HEK293 (cell line): ENCODE data around the gene PARD6G.

Source experiments
- CTCF ChIA-PET: fragments of 350-600 bp; formaldehyde crosslinking; extraction: SDS; loops from one replicate; lab custom pipeline; 2021; ENCODE audit warnings: antibody characterized with exemption; lab: Yijun Ruan, JAX
- POLR2A ChIA-PET: fragments of 300-600 bp; formaldehyde crosslinking; extraction: SDS; loops from one replicate; lab custom pipeline; 2020; ENCODE audit warnings: antibody characterized with exemption, inconsistent platforms; lab: Yijun Ruan, JAX
- H3K27ac ChIP-seq: fragments of 200-500 bp; sonication (Bioruptor generic); 2 replicates; pipeline ENCODE4 v1.5.1; 2014; ENCODE audit warnings: low read depth, low read length, control low read depth, inconsistent platforms; ENCODE audit errors: extremely low read depth
- H3K36me3 ChIP-seq, 2 experiments: fragments of 200-500 bp in 1 of 2; sonication (Bioruptor generic) in 1 of 2; 1 replicate in 1 of 2; 2 replicates in 1 of 2; pipeline ENCODE4 v1.5.1; 2014 to 2017; ENCODE audit warnings: inconsistent platforms in 2 of 2, low read length in 2 of 2; ENCODE audit not compliant: control insufficient read depth in 2 of 2, insufficient read depth in 1 of 2
- H3K4me1 ChIP-seq: fragments of 200-500 bp; sonication (Bioruptor generic); 2 replicates; pipeline ENCODE4 v1.5.1; 2014; ENCODE audit warnings: mild to moderate bottlenecking, low read length, inconsistent platforms; ENCODE audit not compliant: control insufficient read depth, insufficient read depth
- H3K4me3 ChIP-seq: 2 replicates; pipeline ENCODE4 v1.5.1; 2011; ENCODE audit warnings: low read depth, mild to moderate bottlenecking, control low read depth, low read length, moderate library complexity
- H3K9me3 ChIP-seq: fragments of 200-500 bp; sonication (Bioruptor generic); 2 replicates; pipeline ENCODE4 v1.5.1; 2014; ENCODE audit warnings: low read depth, low read length, inconsistent platforms; ENCODE audit not compliant: control insufficient read depth, insufficient read depth
- GLI2 ChIP-seq: fragments of 450-650 bp; formaldehyde crosslinking; IDR thresholded peaks from 2 replicates; pipeline ENCODE4; 2017; ENCODE audit warnings: missing biosample characterization, missing genetic modification characterization, low read depth, borderline replicate concordance
- GLI4 ChIP-seq: fragments of 450-650 bp; formaldehyde crosslinking; IDR thresholded peaks from 2 replicates; pipeline ENCODE4 v1.5.1; 2016; ENCODE audit warnings: missing biosample characterization, missing genetic modification characterization
- HOXC10 ChIP-seq: sonication (generic); formaldehyde crosslinking; IDR thresholded peaks from 2 replicates; pipeline ENCODE4 v1.8.1; 2023; ENCODE audit warnings: mild to moderate bottlenecking, missing genetic modification reagents
- KLF1 ChIP-seq: fragments of 450-650 bp; formaldehyde crosslinking; IDR thresholded peaks from 2 replicates; pipeline ENCODE4 v1.5.1; 2016; ENCODE audit warnings: missing biosample characterization, missing genetic modification characterization
- KLF10 ChIP-seq: fragments of 450-650 bp; IDR thresholded peaks from 2 replicates; pipeline ENCODE4 v1.5.1; 2018; ENCODE audit warnings: missing biosample characterization, mild to moderate bottlenecking, missing genetic modification characterization
- MEIS1 ChIP-seq: sonication (generic); formaldehyde crosslinking; IDR thresholded peaks from 2 replicates; pipeline ENCODE4 v1.8.1; 2022; ENCODE audit warnings: missing genetic modification reagents, mild to moderate bottlenecking, borderline replicate concordance
- ZBTB7A ChIP-seq: fragments of 450-650 bp; formaldehyde crosslinking; IDR thresholded peaks from 2 replicates; pipeline ENCODE4 v1.5.1; 2016; ENCODE audit warnings: low read depth, missing biosample characterization, missing genetic modification characterization
- ZFP41 ChIP-seq: fragments of 450-650 bp; formaldehyde crosslinking; IDR thresholded peaks from 2 replicates; pipeline ENCODE4 v1.5.1; 2016; ENCODE audit warnings: missing biosample characterization, missing genetic modification characterization, borderline replicate concordance
- ZNF157 ChIP-seq: fragments of 450-650 bp; formaldehyde crosslinking; IDR thresholded peaks from 2 replicates; pipeline ENCODE4 v1.5.1; 2016; ENCODE audit warnings: missing biosample characterization, missing genetic modification characterization
- ZNF184 ChIP-seq: fragments of 450-650 bp; IDR thresholded peaks from 2 replicates; pipeline ENCODE4 v1.5.1; 2018; ENCODE audit warnings: missing biosample characterization, mild to moderate bottlenecking, missing genetic modification characterization
- ZNF211 ChIP-seq: fragments of 450-650 bp; formaldehyde crosslinking; IDR thresholded peaks from 2 replicates; pipeline ENCODE4 v1.5.1; 2016; ENCODE audit warnings: low read depth, missing biosample characterization, missing genetic modification characterization
- ZNF23 ChIP-seq: fragments of 450-650 bp; formaldehyde crosslinking; IDR thresholded peaks from 2 replicates; pipeline ENCODE4 v1.5.1; 2016; ENCODE audit warnings: missing biosample characterization, missing genetic modification characterization, borderline replicate concordance
- ZNF324 ChIP-seq: fragments of 450-650 bp; formaldehyde crosslinking; IDR thresholded peaks from 2 replicates; pipeline ENCODE4 v1.5.1; 2016; ENCODE audit warnings: missing biosample characterization, missing genetic modification characterization
- ZNF350 ChIP-seq: fragments of 450-650 bp; formaldehyde crosslinking; IDR thresholded peaks from 2 replicates; pipeline ENCODE4 v1.5.0; 2017; ENCODE audit warnings: missing biosample characterization, mild to moderate bottlenecking, missing genetic modification characterization
- ZNF354C ChIP-seq: fragments of 450-650 bp; formaldehyde crosslinking; IDR thresholded peaks from 2 replicates; pipeline ENCODE4 v1.5.1; 2016; ENCODE audit warnings: missing biosample characterization, missing genetic modification characterization, low read depth, borderline replicate concordance
- ZNF48 ChIP-seq: fragments of 450-650 bp; formaldehyde crosslinking; IDR thresholded peaks from 2 replicates; pipeline ENCODE4 v1.5.1; 2016; ENCODE audit warnings: missing biosample characterization, missing genetic modification characterization
- ZNF510 ChIP-seq: fragments of 450-650 bp; formaldehyde crosslinking; IDR thresholded peaks from 2 replicates; pipeline ENCODE4 v1.5.1; 2018; ENCODE audit warnings: mild to moderate bottlenecking, missing genetic modification characterization, missing biosample characterization; ENCODE audit not compliant: insufficient replicate concordance
- ZNF558 ChIP-seq: fragments of 450-650 bp; formaldehyde crosslinking; IDR thresholded peaks from 2 replicates; pipeline ENCODE4 v1.5.1; 2016; ENCODE audit warnings: missing biosample characterization, missing genetic modification characterization
- ZNF596 ChIP-seq: fragments of 450-650 bp; IDR thresholded peaks from 2 replicates; pipeline ENCODE4 v1.5.0; 2018; ENCODE audit warnings: missing biosample characterization, mild to moderate bottlenecking, missing genetic modification characterization, moderate library complexity
- ZNF654 ChIP-seq: fragments of 450-650 bp; formaldehyde crosslinking; IDR thresholded peaks from 2 replicates; pipeline ENCODE4 v1.5.1; 2016; ENCODE audit warnings: low read depth, missing biosample characterization, missing genetic modification characterization
- ZNF701 ChIP-seq: fragments of 450-650 bp; formaldehyde crosslinking; IDR thresholded peaks from 2 replicates; pipeline ENCODE4 v1.5.1; 2016; ENCODE audit warnings: missing biosample characterization, missing genetic modification characterization
- ZNF707 ChIP-seq: fragments of 450-650 bp; formaldehyde crosslinking; IDR thresholded peaks from 2 replicates; pipeline ENCODE4 v1.5.1; 2016; ENCODE audit warnings: missing biosample characterization, missing genetic modification characterization
- ZNF76 ChIP-seq: fragments of 450-650 bp; formaldehyde crosslinking; IDR thresholded peaks from 2 replicates; pipeline ENCODE4; 2016; ENCODE audit warnings: low read depth, missing biosample characterization, missing genetic modification characterization, borderline replicate concordance
- ZNF830 ChIP-seq: fragments of 450-650 bp; IDR thresholded peaks from 2 replicates; pipeline ENCODE4 v1.5.0; 2018; ENCODE audit warnings: missing biosample characterization, missing genetic modification characterization, low read depth, mild to moderate bottlenecking, moderate library complexity
- TF ChIP-seq, protein P1 (sequence below): fragments of 450-650 bp; formaldehyde crosslinking; IDR thresholded peaks from 2 replicates; pipeline ENCODE4 v1.5.1; 2016; ENCODE audit warnings: missing biosample characterization, missing genetic modification characterization
- TF ChIP-seq, protein P2 (sequence below): fragments of 450-650 bp; formaldehyde crosslinking; IDR thresholded peaks from 2 replicates; pipeline ENCODE4 v1.5.1; 2016; ENCODE audit warnings: missing biosample characterization, missing genetic modification characterization
- TF ChIP-seq, protein P3 (sequence below): fragments of 450-650 bp; IDR thresholded peaks from 2 replicates; pipeline ENCODE4 v1.5.1; 2018; ENCODE audit warnings: missing biosample characterization, missing genetic modification characterization

The PARD6G gene

GRCh38 chr18:80169607-80170006 is 77.7 kb downstream of the PARD6G start:
- ChIA-PET POLR2A (no interaction called here), CTCF (interaction anchor here (1.8 kb wide), 1 partner anchor 11 kb away, joined by 3 read pairs; no protein-coding TSS in a partner anchor)
- Histone ChIP-seq H3K27ac (no peak overlapping the region), H3K4me3 (no peak overlapping the region), H3K9me3 (no peaks in the 10 kb centered on the region), H3K4me1 (no peaks in the 10 kb centered on the region), H3K36me3 (no peaks in the 10 kb centered on the region)
- TF ChIP-seq KLF10 = no peak
- no peak for TF ChIP-seq HOXC10
- TF ChIP-seq, protein P1, sequence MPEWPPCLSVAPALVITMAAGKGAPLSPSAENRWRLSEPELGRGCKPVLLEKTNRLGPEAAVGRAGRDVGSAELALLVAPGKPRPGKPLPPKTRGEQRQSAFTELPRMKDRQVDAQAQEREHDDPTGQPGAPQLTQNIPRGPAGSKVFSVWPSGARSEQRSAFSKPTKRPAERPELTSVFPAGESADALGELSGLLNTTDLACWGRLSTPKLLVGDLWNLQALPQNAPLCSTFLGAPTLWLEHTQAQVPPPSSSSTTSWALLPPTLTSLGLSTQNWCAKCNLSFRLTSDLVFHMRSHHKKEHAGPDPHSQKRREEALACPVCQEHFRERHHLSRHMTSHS = no peak
- TF ChIP-seq GLI4 = no peak
- TF ChIP-seq ZNF596 = no peak
- TF ChIP-seq, protein P2, sequence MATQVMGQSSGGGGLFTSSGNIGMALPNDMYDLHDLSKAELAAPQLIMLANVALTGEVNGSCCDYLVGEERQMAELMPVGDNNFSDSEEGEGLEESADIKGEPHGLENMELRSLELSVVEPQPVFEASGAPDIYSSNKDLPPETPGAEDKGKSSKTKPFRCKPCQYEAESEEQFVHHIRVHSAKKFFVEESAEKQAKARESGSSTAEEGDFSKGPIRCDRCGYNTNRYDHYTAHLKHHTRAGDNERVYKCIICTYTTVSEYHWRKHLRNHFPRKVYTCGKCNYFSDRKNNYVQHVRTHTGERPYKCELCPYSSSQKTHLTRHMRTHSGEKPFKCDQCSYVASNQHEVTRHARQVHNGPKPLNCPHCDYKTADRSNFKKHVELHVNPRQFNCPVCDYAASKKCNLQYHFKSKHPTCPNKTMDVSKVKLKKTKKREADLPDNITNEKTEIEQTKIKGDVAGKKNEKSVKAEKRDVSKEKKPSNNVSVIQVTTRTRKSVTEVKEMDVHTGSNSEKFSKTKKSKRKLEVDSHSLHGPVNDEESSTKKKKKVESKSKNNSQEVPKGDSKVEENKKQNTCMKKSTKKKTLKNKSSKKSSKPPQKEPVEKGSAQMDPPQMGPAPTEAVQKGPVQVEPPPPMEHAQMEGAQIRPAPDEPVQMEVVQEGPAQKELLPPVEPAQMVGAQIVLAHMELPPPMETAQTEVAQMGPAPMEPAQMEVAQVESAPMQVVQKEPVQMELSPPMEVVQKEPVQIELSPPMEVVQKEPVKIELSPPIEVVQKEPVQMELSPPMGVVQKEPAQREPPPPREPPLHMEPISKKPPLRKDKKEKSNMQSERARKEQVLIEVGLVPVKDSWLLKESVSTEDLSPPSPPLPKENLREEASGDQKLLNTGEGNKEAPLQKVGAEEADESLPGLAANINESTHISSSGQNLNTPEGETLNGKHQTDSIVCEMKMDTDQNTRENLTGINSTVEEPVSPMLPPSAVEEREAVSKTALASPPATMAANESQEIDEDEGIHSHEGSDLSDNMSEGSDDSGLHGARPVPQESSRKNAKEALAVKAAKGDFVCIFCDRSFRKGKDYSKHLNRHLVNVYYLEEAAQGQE = no peak

DNA sequence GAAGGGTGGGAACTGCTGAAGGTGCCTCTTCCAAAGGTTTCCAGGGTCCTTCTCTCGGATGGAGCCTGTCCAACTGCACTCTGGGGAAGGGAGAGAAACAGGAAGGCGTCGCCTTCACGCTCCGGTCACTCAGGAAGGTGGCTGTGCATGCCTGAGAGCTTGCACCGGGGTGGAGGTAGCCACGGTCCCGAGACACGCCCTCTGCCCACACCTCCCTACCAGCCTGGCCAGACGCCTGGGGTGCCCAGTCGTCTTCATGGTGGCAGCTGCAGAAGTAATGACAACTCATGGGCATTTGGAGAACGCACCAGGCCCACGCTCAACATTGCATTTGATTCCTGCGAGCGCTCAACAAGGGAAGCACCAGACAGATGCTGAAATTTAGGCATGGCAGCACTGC is 78.3 kb downstream of the PARD6G start:
- no peaks in the 10 kb centered on the region for H3K9me3 ChIP-seq
- ChIA-PET POLR2A (no interaction called here), CTCF (interaction anchor here (0.8 kb wide), 1 partner anchor 32 kb away, joined by 3 read pairs; no protein-coding TSS in a partner anchor)
- H3K36me3 ChIP-seq = no peaks in the 10 kb centered on the region
- no peak overlapping the region for H3K27ac ChIP-seq
- TF ChIP-seq ZFP41 (tag by site-specific recombination) = no peak
- TF ChIP-seq ZNF350 (tag by site-specific recombination) = no peak
- no peak for TF ChIP-seq ZNF707 (tag by site-specific recombination)
- TF ChIP-seq ZNF48 (tag by site-specific recombination) = no peak
- TF ChIP-seq ZNF211 = no peak
- no peak for TF ChIP-seq MEIS1 (CRISPR knock-in tag)
- TF ChIP-seq ZNF558 = no peak
- H3K4me3 ChIP-seq = no peak overlapping the region
- no peaks in the 10 kb centered on the region for H3K4me1 ChIP-seq

DNA sequence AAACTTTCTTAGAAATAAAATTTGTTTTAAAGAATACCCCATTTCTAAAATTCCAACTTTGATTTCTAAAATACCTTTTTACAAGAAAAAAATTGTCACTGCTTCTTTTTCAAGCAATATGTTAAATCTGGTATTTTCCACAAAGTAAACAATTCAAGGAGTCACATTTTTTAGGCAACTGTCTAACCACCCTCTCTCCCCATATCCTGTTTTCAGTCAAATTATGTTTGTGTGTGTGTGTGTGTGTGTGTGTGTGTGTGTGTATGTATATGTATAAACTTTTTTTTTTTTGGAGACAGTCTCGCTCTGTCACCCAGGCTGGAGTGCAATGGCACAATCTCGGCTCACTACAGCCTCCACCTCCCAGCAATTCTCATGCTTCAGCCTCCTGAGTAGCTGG is 79.0 kb downstream of the PARD6G start:
- TF ChIP-seq ZNF830 = no peak
- no peak for TF ChIP-seq ZNF354C
- TF ChIP-seq, protein P3, sequence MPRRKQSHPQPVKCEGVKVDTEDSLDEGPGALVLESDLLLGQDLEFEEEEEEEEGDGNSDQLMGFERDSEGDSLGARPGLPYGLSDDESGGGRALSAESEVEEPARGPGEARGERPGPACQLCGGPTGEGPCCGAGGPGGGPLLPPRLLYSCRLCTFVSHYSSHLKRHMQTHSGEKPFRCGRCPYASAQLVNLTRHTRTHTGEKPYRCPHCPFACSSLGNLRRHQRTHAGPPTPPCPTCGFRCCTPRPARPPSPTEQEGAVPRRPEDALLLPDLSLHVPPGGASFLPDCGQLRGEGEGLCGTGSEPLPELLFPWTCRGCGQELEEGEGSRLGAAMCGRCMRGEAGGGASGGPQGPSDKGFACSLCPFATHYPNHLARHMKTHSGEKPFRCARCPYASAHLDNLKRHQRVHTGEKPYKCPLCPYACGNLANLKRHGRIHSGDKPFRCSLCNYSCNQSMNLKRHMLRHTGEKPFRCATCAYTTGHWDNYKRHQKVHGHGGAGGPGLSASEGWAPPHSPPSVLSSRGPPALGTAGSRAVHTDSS = no peak
- no peak for TF ChIP-seq KLF1 (tag by site-specific recombination)
- no peak for TF ChIP-seq ZBTB7A (tag by site-specific recombination)
- TF ChIP-seq ZNF701 (tag by site-specific recombination) = no peak
- no peak for TF ChIP-seq ZNF23 (tag by site-specific recombination)
- no peak for TF ChIP-seq ZNF654 (tag by site-specific recombination)
- no peak for TF ChIP-seq GLI2
- TF ChIP-seq ZNF184 (tag by site-specific recombination) = no peak
- TF ChIP-seq ZNF76 (tag by site-specific recombination) = no peak
- TF ChIP-seq ZNF510 (tag by site-specific recombination) = no peak
- TF ChIP-seq ZNF324 (tag by site-specific recombination) = no peak
- TF ChIP-seq ZNF157 (tag by site-specific recombination) = no peak
- no peaks in the 10 kb centered on the region for H3K4me1 ChIP-seq
- POLR2A ChIA-PET = no interaction called here
- no peak overlapping the region for H3K27ac ChIP-seq
- no peaks in the 10 kb centered on the region for H3K9me3 ChIP-seq
- H3K36me3 ChIP-seq = no peaks in the 10 kb centered on the region
- H3K4me3 ChIP-seq = no peak overlapping the region
- CTCF ChIA-PET = interaction anchor here (0.8 to 1.4 kb wide), 2 partner anchors 11 to 32 kb away, joined by 3 to 5 read pairs; no protein-coding TSS in a partner anchor
